HG03558 (cell line): Measurements from ENCODE around the gene ZNF423.

Source experiments
- ATAC-seq: cut with Tn5 transposase; IDR thresholded peaks from one replicate; pipeline ENCODE4 v1.9.1; 2021; ENCODE audit warnings: moderate number of reproducible peaks; ENCODE audit not compliant: unreplicated experiment; ENCODE audit errors: extremely low read depth

Gene ZNF423

GRCh38 chr16:49703483-49703882 is 152.4 kb downstream of the ZNF423 start:
- no peak for ATAC-seq

GRCh38 chr16:49701789-49702494 is 154.0 kb downstream of the ZNF423 start:
- ATAC-seq = no peak

- ATAC-seq = no peak
Observed at GRCh38 chr16:49701065-49701685, 154.7 kb downstream of the ZNF423 start.

GRCh38 chr16:49700251-49701064 is 155.5 kb downstream of the ZNF423 start:
- ATAC-seq = no peak

- no peak for ATAC-seq
Observed at GRCh38 chr16:49699841-49700175, 156.1 kb downstream of the ZNF423 start.

- no peak for ATAC-seq
Observed at GRCh38 chr16:49698931-49699840, 156.7 kb downstream of the ZNF423 start.

- ATAC-seq = no peak
Observed at GRCh38 chr16:49698453-49698815, 157.5 kb downstream of the ZNF423 start.

- no peak for ATAC-seq
Observed at GRCh38 chr16:49697631-49698452, 158.1 kb downstream of the ZNF423 start.

GRCh38 chr16:49696414-49697101 is 159.4 kb downstream of the ZNF423 start:
- no peak for ATAC-seq

GRCh38 chr16:49695782-49696413 is 160.0 kb downstream of the ZNF423 start:
- ATAC-seq = no peak

GRCh38 chr16:49693445-49693844 is 162.5 kb downstream of the ZNF423 start:
- ATAC-seq = no peak

GRCh38 chr16:49690778-49691177 is 165.1 kb downstream of the ZNF423 start:
- no peak for ATAC-seq

- ATAC-seq = no peak
Observed at GRCh38 chr16:49688036-49688697, 167.7 kb downstream of the ZNF423 start.

- ATAC-seq = no peak
Observed at GRCh38 chr16:49687476-49688002, 168.4 kb downstream of the ZNF423 start.

- ATAC-seq = no peak
Observed at GRCh38 chr16:49684696-49685095, 171.2 kb downstream of the ZNF423 start.

GRCh38 chr16:49682577-49683165 is 173.2 kb downstream of the ZNF423 start:
- ATAC-seq = no peak

GRCh38 chr16:49681217-49681883 is 174.6 kb downstream of the ZNF423 start:
- ATAC-seq = no peak
